GM21360 (cell line): ENCODE data around the gene TMEM62.

Experiments used
- ATAC-seq: cut with Tn5 transposase; IDR thresholded peaks from one replicate; pipeline ENCODE4 v1.9.1; 2021; ENCODE audit warnings: mild to moderate bottlenecking, moderate library complexity; ENCODE audit not compliant: unreplicated experiment

TMEM62 gene

GRCh38 chr15:43133430-43134156 lies at the start of gene TMEM62:
Gene TMEM62 (plus strand): TSS chr15:43133586. CDS start chr15:43133803, 217 bp downstream.
- peak; percentile 84 for ATAC-seq

- no peak for ATAC-seq
Measured at GRCh38 chr15:43085921-43086320, 47.5 kb upstream of the TMEM62 start.

GRCh38 chr15:43086551-43086950 lies 46.8 kb upstream of the TMEM62 start:
- ATAC-seq = no peak

- ATAC-seq = no peak
Measured at GRCh38 chr15:43091859-43092258, 41.5 kb upstream of the TMEM62 start.

- ATAC-seq = no peak
Measured at GRCh38 chr15:43093026-43093425, 40.4 kb upstream of the TMEM62 start.

- no peak for ATAC-seq
Measured at GRCh38 chr15:43094416-43095030, 38.9 kb upstream of the TMEM62 start.

GRCh38 chr15:43095243-43095642 lies 38.1 kb upstream of the TMEM62 start:
- no peak for ATAC-seq

- ATAC-seq = no peak
Measured at GRCh38 chr15:43095708-43096347, 37.6 kb upstream of the TMEM62 start.

- ATAC-seq = no peak
Measured at GRCh38 chr15:43096411-43096810, 37.0 kb upstream of the TMEM62 start.

GRCh38 chr15:43099105-43099845 lies 34.1 kb upstream of the TMEM62 start:
- ATAC-seq = no peak

- ATAC-seq = no peak
Measured at GRCh38 chr15:43100971-43101370, 32.4 kb upstream of the TMEM62 start.

GRCh38 chr15:43102187-43102586 lies 31.2 kb upstream of the TMEM62 start:
- ATAC-seq = no peak

GRCh38 chr15:43103907-43104306 lies 29.5 kb upstream of the TMEM62 start:
- no peak for ATAC-seq

- ATAC-seq = no peak
Measured at GRCh38 chr15:43104426-43104825, 29.0 kb upstream of the TMEM62 start.

GRCh38 chr15:43105077-43105736 lies 28.2 kb upstream of the TMEM62 start:
- peak; percentile 24 for ATAC-seq

GRCh38 chr15:43105778-43106485 lies 27.5 kb upstream of the TMEM62 start, which contains the start of gene UBR1:
Gene UBR1 (minus strand): TSS chr15:43106038. CDS start chr15:43106022, 16 bp downstream.
- ATAC-seq = peak; percentile 50

GRCh38 chr15:43106486-43106829 lies 26.9 kb upstream of the TMEM62 start:
- no peak for ATAC-seq

- ATAC-seq = no peak
Measured at GRCh38 chr15:43107751-43108150, 25.6 kb upstream of the TMEM62 start.

GRCh38 chr15:43111354-43111753 lies 22.0 kb upstream of the TMEM62 start:
- ATAC-seq = no peak

GRCh38 chr15:43118286-43118685 lies 15.1 kb upstream of the TMEM62 start:
- no peak for ATAC-seq
